IPS-18c (cell line): Measurements from ENCODE around the gene VMAC.

ENCODE experiments used
- H3K4me3 ChIP-seq: 2 replicates; pipeline ENCODE4 v1.7.0; 2013; ENCODE audit warnings: low read depth, mild to moderate bottlenecking, low read length, moderate library complexity; ENCODE audit not compliant: insufficient read depth
- H3K9me3 ChIP-seq: one replicate; pipeline ENCODE4 v1.6.1; 2013; ENCODE audit warnings: mild to moderate bottlenecking, low read length, moderate library complexity; ENCODE audit not compliant: control insufficient read depth, insufficient read depth

Gene VMAC

GRCh38 chr19:5916181-5916708, 11.6 kb downstream of the VMAC start:
- Histone ChIP-seq H3K9me3 (no peaks in the 10 kb centered on the region), H3K4me3 (no peak overlapping the region)

GRCh38 chr19:5917431-5918107, 12.9 kb downstream of the VMAC start:
- Histone ChIP-seq H3K9me3 (no peaks in the 10 kb centered on the region), H3K4me3 (no peak overlapping the region)

GRCh38 chr19:5918463-5919079, 13.9 kb downstream of the VMAC start:
- H3K4me3 ChIP-seq = no peak overlapping the region
- no peaks in the 10 kb centered on the region for H3K9me3 ChIP-seq

- Histone ChIP-seq H3K9me3 (no peaks in the 10 kb centered on the region), H3K4me3 (no peak overlapping the region)
Measured at GRCh38 chr19:5921516-5922160, 17.0 kb downstream of the VMAC start.

- Histone ChIP-seq H3K4me3 (no peak overlapping the region), H3K9me3 (no peaks in the 10 kb centered on the region)
Measured at GRCh38 chr19:5922161-5922545, 17.5 kb downstream of the VMAC start.

- Histone ChIP-seq H3K9me3 (no peaks in the 10 kb centered on the region), H3K4me3 (no peak overlapping the region)
Measured at GRCh38 chr19:5923356-5923755, 18.7 kb downstream of the VMAC start.

- Histone ChIP-seq H3K9me3 (no peaks in the 10 kb centered on the region), H3K4me3 (no peak overlapping the region)
Measured at GRCh38 chr19:5925830-5926427, 21.3 kb downstream of the VMAC start.

- H3K4me3 ChIP-seq = no peak overlapping the region
- H3K9me3 ChIP-seq = no peaks in the 10 kb centered on the region
Measured at GRCh38 chr19:5926641-5927440, 22.2 kb downstream of the VMAC start.

- Histone ChIP-seq H3K4me3 (no peak overlapping the region), H3K9me3 (no peaks in the 10 kb centered on the region)
Measured at GRCh38 chr19:5927441-5927821, 22.8 kb downstream of the VMAC start.

GRCh38 chr19:5929179-5929578, 24.5 kb downstream of the VMAC start:
- no peak overlapping the region for H3K4me3 ChIP-seq
- no peaks in the 10 kb centered on the region for H3K9me3 ChIP-seq

- H3K4me3 ChIP-seq = no peak overlapping the region
Measured at GRCh38 chr19:5929625-5930024, 25.0 kb downstream of the VMAC start.

GRCh38 chr19:5931251-5931650, 26.6 kb downstream of the VMAC start:
- no peak overlapping the region for H3K4me3 ChIP-seq

More at GRCh38 chr19:5929625-5930024, 25.0 kb downstream of the VMAC start:
- H3K9me3 ChIP-seq = no peaks in the 10 kb centered on the region

GRCh38 chr19:5932146-5932545, 27.5 kb downstream of the VMAC start:
- H3K4me3 ChIP-seq = no peak overlapping the region
- no peaks in the 10 kb centered on the region for H3K9me3 ChIP-seq

More at GRCh38 chr19:5931251-5931650, 26.6 kb downstream of the VMAC start:
- H3K9me3 ChIP-seq = no peaks in the 10 kb centered on the region

GRCh38 chr19:5932609-5933262, 28.1 kb downstream of the VMAC start:
- Histone ChIP-seq H3K4me3 (no peak overlapping the region), H3K9me3 (no peaks in the 10 kb centered on the region)

GRCh38 chr19:5933391-5934068, 28.9 kb downstream of the VMAC start:
- H3K4me3 ChIP-seq = no peak overlapping the region

GRCh38 chr19:5934069-5934401, 29.4 kb downstream of the VMAC start:
- Histone ChIP-seq H3K4me3 (no peak overlapping the region), H3K9me3 (no peaks in the 10 kb centered on the region)

More at GRCh38 chr19:5933391-5934068, 28.9 kb downstream of the VMAC start:
- no peaks in the 10 kb centered on the region for H3K9me3 ChIP-seq
